SKM-1 (cell line): ENCODE measurements around the gene PLAAT5.
"Not testable (repeated sequence)": the region's sequence is repeated elsewhere in the genome, so short reads cannot be mapped to it uniquely, and the experiment has no call there.

Source experiments
- DNase-seq: peaks from one replicate; lab custom pipeline; 2025; ENCODE audit not compliant: unreplicated experiment; lab: John Stamatoyannopoulos, UW

PLAAT5 gene

GRCh38 chr11:63485777-63486176 is 5.2 kb downstream of the PLAAT5 start:
- DNase-seq: no peak

- DNase-seq: no peak
These were observed 10.9 kb downstream of the PLAAT5 start for GRCh38 chr11:63480039-63480438.

- peak; percentile 90 for DNase-seq
These were observed 12.1 kb downstream of the PLAAT5 start for GRCh38 chr11:63478896-63479295.

- DNase-seq: no peak
These were observed 14.3 kb downstream of the PLAAT5 start for GRCh38 chr11:63476618-63477017.

GRCh38 chr11:63472372-63472771 is 18.6 kb downstream of the PLAAT5 start:
- no peak for DNase-seq

GRCh38 chr11:63470311-63470710 is 20.7 kb downstream of the PLAAT5 start:
- no peak for DNase-seq

GRCh38 chr11:63462137-63462536 is 28.8 kb downstream of the PLAAT5 start:
- DNase-seq: no peak

GRCh38 chr11:63459586-63459985 is 31.4 kb downstream of the PLAAT5 start:
- DNase-seq: no peak

- DNase-seq: no peak
These were observed 42.3 kb downstream of the PLAAT5 start for GRCh38 chr11:63448646-63449045.

- no peak for DNase-seq
These were observed 45.2 kb downstream of the PLAAT5 start for GRCh38 chr11:63445720-63446119.

- DNase-seq: no peak
These were observed 45.8 kb downstream of the PLAAT5 start for GRCh38 chr11:63445118-63445517.

GRCh38 chr11:63444160-63444559 is 46.8 kb downstream of the PLAAT5 start:
- no peak for DNase-seq

GRCh38 chr11:63443714-63444113 is 47.3 kb downstream of the PLAAT5 start:
- no peak for DNase-seq

GRCh38 chr11:63435831-63436230 is 55.1 kb downstream of the PLAAT5 start:
- not testable (repeated sequence) for DNase-seq

GRCh38 chr11:63435351-63435750 is 55.6 kb downstream of the PLAAT5 start:
- DNase-seq: not testable (repeated sequence)

GRCh38 chr11:63430731-63431130 is 60.2 kb downstream of the PLAAT5 start:
- not testable (repeated sequence) for DNase-seq

GRCh38 chr11:63427971-63428508 is 62.9 kb downstream of the PLAAT5 start:
- DNase-seq: no peak

- DNase-seq: no peak
These were observed 73.7 kb downstream of the PLAAT5 start for GRCh38 chr11:63417174-63417852.
